Stimulated activated CD8-positive, alpha-beta memory T cell treated with anti-CD3 and anti-CD28 coated beads, Interleukin-4, amount 100 ng/mL, for 4 hours (primary cell): ENCODE data around the gene RAD51B.

Source experiments
- DNase-seq, 2 donors: peaks; one replicate each; pipeline ENCODE4 v3.0.0-alpha.2; 2020; ENCODE audit warnings: low read depth in 2 of 2, low spot score in 1 of 2

Gene RAD51B

DNA sequence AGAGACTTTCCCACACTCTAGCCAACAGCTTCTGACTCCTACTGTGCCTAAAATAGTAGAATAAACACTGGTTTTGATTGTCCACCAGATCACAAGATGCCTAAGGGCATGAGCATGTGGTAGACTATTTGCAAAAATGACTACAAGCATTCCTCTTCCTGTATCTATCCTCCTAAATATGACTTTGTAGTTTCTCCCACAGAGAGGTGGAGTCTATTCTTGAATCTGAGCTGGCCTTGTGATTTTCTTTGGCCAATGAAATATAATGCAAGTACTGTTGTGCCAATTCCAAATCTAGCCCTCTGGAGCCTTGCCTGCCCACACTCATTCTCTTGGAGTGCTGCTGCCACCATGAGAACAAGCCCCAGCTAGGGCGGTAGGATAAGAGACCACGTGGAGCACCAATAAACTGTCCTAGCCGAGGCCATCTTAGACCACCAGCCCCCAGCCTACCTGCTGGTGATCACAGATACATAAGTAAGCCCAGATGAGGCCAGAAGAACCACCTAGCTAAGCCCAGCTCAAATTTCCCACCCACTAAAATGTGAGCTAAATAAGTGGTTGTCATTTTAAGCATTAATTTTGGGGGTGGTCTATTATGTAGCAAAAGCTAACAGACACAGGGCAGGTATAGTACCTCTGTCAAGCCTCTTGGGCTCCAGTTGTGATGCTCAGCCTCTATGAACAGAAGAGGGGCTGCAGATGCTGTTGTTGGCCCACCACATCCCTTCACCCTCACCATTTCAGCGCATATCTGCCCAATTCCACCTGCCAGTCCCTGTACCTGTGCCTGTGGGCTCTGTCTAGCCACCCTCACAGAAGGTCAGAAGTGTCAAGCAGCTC is 955.4 kb downstream of the RAD51B start:
- DNase-seq, result no peak

DNA sequence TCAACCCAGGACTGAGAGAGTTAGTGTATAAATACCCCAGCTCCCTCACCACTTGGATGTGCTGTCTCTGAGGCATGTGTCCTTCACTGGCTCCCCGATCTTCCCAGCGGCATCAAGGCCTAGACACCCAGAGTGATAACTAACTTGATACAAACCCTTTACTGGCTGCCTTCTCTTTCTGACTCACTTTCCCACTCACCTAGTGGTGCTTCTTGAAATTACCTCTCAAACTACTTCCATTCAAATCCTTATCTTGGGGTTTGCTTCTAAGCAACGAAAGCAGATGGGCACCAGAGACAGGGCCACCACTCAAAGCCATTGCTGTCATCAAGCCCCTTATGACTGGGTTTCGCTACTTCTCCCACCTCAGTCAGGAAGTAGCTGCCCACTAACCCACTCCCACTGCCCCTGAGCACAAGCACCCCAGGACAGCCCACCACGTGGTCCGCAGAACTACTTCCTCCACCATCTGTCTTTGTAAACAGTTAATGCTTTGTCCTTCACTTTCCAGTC is 956.1 kb downstream of the RAD51B start:
- DNase-seq, result no peak

DNA sequence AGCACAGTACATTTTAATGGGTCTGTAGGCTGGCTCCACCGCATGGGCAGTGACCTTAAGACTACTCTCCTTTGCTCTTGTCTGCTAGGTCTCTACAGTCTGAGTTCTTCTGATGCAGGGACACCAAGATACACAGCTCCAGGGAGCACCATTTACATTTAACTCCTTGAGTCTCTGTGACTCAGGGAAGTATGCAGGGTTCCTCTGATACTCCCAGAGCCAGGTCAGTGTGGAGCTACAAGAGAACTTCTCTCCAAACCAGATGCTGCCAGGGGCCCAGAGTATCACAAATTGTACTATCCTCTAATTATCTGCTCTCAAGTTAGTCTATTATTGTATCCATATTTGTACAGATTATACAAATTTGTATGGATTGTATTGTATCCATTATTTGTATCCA is 958.1 kb downstream of the RAD51B start:
- no peak for DNase-seq
